NCI-H2029 treated with DMSO at 0.1 percent for 48 hours (cell line): ENCODE results near the gene CREG1.

ENCODE experiments used
- DNase-seq: peaks from one replicate; lab custom pipeline; 2025; lab: John Stamatoyannopoulos, UW

CREG1 gene

DNA sequence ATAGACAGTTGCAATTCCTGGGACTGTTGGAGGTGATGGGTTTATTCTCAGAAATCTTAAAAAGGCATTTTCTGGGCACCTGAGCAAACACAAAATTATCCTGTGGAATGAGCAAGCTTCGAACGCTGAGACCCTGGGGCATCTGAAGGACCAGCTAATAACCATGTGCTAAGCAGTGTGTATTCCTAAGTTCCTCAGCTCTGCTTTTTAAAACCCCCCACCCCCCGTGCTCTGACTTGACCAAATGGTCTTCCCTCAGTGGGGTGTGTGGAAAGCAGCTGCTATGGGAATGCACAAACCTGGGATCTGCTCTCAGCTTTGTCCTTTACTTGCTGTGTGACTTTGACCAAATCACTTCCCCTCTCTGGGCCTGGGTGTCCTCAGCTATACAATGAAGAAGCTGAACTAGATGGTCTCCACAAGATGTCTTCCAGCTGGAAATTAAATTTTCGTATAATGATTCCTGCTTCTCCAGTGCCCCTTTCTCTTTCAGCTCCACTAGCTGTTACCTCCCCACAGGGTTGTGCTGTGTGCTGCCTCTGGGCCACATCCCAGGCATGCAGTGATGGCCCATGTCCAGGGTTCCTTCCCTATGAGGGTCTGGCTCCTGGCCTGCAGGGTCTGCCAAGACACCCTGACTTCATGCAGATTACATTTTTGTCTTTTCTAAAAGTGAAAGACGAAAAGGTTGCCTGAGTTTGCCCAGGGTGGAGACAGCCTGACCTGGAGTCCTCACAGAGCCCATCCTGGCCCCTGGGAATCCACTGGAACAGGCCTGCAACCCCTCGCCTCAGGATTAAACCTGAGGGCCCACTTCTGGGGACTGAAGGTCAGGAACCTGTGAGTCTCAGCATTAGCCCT lies 20.4 kb downstream of the CREG1 start:
- no peak for DNase-seq

DNA sequence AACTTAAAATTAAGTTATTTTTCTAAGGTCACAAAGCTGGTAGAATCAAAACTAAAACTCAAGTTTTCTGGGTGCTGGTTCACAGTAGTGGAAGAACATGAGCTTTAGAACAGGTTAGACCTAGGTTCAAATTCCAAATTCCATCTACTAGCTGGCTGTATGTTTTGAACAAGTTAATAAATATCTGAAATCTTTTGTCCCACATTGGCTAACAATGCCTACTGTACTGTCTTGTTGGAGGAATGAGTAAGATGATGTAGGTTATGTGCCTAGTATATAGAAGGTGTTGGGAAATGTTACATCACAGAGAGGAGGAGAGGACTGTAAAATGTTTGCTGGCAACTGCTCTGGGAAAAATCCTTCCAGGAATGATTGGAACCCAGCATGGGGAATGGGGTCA lies 21.2 kb downstream of the CREG1 start:
- no peak for DNase-seq

DNA sequence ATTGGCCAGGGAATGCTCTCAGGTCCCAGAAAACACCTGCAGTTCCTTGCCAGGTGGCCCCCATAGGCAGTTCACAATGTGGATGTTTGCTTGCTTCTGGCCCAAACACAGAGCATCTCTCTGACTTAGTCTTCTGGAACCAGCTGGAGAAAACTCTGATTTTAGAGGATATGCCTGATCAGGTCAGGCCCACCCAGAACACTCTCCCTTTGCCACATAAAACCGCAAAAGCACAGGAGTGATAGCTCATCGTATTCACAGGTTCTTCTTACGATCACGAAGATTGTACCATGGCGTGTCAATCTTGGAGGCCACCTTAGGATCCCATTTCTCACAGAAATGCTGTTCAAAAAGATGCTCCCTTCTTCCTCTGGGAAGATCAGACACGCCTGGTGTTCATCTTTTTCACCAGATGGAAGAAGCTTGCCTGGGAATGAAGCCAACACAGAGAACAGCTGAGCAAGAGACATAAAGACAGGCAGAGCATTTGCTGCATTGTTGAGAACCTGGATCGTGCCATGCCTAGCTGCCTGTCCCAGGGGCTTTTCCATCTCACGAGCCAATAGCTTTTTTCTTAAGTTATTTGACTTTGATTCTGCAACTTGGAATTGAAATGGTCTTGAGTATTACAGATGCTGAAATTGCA lies 23.6 kb downstream of the CREG1 start:
- no peak for DNase-seq

DNA sequence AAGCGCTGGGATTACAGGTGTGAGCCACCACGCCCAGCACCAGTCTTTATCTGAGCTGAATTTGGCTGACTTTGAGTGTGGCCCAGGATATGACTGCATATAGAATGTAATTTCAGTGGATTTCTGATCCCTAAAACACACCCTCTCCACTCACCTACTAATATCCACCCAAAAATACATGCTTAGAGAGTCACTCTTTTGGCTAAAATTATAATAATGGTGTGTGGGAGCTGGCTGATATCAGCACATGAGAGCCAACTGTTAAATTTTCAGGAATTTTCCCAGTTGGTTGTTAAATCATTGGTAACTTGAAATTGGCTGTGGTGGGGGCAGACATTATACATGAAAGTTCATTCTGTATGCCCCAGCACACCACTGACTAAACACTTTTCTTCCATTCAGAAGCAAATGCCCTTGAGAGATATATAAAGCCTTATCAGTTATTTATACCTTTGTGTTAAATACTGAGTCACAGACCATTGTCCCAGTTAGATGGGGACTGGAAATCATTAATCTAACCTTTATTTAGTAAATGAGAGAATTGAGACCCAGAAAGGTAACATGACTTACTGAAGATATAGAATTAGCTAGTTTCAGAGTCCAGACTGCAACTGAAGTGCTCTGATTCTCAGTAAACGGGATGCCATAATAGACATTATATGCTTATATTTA lies 25.4 kb downstream of the CREG1 start:
- DNase-seq: no peak

DNA sequence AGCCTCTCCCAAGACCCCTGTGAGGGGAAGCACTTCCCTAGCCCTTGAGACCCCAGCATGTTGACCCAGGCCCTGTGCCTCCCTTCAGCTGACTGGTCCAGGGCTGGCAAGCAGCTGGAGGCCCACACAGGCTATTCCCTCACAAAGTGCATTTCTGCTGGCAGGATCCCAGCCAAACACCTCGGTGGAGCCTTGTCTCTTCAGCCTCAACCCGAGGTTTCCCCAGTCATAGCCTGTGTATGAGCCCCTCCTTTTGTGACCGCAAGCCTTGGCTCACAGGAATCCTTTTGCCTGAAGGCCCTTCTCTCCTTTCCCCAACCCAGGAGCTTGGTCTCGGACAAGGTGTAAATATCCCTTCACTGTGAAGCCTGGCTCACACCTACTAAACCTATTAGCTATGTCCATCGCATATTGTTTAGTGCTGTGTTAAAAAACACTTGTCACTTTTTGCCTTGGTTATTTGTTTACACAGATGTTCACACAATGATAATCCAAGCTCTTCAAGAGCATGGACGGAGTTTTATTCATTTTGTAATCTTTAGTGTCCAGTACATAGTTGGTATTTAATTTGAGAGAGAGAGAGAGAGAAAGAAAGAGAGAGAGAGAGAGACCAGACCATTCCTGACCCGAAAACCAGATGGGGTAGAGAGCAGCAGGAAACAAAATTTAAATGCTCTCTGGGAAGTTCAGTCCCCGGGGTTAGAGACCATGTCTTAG lies 26.7 kb downstream of the CREG1 start:
- no peak for DNase-seq

DNA sequence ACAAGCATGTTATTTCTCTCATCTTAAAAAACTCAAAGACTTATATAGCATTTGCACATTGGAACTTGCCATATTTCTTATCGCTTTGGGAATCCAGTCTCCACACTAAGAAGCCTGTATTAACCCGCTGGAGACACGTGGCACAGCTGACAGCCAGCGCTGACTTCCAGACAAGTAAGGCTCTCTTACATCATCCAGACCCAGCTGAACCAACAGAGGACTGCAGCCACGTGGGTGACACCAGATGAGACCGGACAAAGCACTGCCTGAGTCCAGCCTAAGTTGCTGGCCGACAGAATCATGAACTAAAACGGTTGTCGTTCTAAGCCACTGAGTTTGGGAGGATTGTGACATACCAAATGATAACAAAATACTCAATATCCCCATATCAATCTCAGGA lies 28.9 kb downstream of the CREG1 start:
- no peak for DNase-seq

DNA sequence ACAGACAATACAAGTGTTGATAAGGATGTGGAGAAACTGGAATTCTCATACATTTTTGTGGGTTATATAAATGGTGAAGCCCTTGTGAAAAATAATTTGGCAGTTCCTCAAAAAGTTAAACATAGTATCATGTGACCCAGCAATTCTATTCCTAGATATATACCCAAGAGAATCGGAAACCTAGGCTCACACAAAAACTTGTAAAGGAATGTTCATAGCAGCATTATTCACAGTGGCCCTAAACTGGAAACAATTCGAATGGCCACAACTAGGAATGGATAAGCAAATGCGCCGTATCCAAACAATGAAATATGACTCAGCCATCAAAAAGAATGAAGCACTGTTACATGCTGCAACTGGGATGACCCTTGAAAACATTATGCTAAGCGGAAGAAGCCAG lies 31.3 kb downstream of the CREG1 start:
- no peak for DNase-seq

DNA sequence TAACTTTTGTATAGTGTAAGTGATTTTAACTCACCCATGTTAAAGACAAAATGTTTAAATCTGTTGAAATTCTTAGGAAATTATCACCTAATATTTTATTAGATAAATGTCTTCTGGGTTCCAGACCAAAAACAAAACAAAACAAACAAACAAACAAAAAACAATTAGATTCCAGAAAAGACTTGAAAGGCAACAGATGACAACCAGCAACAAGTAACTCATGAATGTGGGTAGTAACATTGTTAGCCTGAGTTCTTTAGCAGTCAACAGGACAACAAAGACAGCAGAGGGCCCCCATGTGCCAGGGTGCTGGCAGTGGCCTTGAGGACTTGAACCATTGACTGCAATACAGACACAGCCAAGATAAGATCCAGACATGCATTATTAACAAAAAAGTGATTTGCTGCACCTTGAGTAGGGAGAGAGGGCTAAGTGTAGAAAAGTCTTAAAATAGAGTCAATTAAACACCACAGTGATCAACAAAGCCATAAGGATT lies 32.8 kb downstream of the CREG1 start:
- no peak for DNase-seq

DNA sequence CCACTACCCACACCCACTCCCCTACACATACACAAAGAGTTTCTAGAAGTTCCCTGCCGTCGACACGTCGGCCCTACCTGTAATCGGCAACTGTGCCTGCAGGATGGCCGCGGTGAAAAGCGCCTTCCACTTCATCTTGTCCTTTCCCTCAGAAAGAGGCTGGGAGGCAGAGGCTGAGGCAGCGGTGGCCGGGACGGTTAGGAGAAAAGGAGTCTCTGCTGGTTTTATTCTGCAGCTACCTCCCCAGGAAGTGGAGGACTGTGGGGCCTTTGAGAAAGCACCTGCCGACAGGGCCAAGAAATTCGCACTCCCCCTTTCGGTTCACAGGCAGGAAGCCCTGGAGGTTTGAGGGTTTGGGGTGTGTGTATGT lies 35.2 kb downstream of the CREG1 start, which contains the start of gene CD247:
Gene CD247 (minus strand): TSS at position 199 of the 370 bp plus-strand sequence. CDS start 64 bp downstream, at position 135.
- no peak for DNase-seq

DNA sequence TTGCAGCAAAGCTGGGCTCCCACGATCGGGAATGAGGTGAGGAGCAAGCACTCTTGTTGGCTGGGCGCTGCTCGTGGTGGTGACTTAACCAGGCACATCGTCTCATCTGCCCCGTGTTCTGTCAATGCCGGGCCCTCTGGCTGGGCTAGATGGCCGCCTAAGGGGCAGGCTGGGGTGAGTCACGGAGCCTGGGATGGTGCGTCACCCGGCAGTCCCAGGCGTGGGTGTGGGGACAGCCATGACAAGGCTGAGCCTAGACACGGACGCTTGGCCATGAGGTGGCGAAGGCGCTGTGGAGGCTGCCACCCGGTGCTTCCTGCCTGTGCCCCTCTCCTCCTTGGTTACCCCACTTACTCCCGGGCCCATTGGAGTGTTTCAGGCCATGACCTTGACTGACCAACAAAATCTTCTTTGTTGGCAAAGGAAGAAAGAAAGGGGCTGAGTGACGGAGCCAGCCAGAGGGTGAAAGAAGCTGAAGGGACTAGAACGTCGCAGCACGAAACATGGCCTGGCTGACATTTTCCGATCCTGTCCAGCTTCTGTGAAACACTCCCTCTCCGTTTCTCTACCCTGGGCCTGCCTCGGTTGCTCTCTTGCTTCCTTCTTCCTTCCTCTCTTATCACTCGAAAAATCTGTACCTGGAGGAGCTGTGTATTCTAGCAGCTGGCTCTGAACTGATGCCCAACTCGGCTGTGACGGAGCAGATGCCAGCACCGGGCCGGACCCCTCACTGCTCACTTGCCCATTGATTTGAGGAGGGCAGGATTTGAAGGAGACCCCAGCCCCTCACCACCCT lies 35.8 kb downstream of the CREG1 start:
- no peak for DNase-seq

DNA sequence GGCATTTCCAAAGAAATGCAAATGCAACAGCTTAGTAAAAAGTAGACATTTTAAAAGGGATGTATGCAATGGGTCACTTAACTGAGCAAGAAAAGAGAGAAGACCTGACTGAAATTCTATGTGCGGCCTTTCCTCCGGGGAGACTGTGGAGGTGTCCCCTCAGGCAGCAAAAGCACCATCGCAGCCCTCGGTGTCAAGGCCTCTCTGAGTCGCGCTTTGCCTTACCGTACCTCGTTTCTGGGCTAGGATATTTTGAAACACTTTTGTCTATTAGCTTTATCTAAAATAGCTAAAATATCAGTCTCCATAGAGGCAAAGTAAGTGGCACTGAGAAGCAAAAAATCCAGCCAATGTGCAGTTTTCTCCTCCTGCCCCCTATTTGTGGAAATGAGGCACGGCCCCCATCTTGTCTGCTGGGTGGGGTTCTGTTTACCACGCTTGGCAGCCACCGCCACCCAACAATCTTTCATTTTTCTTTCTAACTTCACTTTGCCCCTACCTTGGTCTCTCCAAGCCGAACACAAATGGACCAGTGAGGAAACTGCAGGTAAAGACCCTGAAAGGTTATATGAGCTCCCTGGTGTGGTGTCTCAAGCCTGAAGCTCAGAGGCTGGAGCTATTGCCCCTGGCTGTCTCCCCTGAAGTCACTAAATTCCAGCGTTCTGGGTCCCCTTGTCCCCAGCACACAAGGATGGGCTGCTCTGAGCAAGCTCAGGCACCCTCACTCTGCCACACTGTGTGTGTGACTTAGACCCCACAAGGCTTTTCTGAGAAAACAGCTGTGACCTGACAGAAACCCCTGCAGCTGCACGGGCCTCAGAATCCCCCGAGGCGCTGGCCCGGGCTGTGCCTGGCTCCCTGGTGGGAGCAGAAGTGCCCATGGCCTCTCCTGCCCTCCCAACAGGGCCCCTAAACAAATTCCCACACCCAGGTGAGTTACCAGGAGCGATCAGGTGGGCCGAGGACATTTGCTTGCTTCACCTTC lies 36.9 kb downstream of the CREG1 start:
- DNase-seq: no peak

DNA sequence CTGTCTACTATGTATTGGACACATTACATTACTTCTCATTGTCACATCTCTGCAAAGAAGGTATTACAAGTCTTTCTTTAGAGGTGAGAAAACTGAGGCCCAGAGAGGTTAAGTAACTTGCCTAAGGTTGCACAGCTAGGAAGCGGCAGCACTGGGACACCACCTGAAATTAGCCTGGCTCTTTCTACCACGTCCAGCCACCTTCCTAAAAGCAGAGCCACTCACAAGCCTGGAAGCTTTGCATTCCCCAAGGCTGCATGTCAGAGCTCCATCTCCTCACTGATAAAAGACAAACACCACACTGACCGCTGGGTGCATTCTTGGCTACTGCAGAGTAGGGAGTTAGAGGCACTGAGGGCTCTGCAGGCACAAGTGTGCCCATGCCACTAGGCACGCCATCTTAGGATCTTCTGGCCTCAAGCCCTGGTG lies 37.7 kb downstream of the CREG1 start:
- no peak for DNase-seq

DNA sequence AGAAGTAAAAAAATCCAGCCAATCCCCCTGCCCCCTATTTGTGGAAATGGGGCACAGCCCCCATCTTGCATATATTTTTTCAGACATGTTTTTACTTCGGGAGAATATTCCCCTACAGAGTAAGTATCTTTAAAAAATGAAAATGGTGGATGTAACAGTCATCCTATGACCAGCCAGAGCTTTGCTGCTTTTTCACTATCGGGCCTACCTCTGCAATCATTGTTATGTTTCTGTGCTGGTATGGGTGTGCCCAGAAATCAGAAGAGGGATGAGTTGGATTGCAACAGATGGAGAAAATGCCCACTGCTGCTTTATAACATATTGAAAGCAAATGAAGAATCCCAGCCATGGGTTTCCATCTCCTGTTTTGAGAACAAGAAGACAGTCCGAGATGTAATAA lies 38.1 kb downstream of the CREG1 start:
- DNase-seq: no peak

DNA sequence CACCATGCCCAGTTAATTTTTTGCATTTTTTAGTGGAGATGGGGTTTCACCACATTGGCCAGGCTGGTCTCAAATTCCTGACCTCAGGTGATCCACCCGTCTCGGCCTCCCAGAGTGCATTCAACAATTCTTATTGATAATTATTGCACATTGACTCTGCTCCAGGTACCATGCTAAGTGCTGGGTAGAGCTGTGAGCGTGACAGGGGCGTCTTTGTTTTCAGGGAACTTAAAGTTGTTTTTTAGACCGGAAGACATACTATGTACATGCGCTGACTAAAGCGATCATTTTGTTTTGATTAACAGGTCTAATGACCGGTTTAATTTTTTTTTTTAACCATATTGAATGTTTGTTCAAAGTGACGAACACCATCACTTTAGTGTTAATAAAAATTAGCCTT lies 39.3 kb downstream of the CREG1 start:
- no peak for DNase-seq

DNA sequence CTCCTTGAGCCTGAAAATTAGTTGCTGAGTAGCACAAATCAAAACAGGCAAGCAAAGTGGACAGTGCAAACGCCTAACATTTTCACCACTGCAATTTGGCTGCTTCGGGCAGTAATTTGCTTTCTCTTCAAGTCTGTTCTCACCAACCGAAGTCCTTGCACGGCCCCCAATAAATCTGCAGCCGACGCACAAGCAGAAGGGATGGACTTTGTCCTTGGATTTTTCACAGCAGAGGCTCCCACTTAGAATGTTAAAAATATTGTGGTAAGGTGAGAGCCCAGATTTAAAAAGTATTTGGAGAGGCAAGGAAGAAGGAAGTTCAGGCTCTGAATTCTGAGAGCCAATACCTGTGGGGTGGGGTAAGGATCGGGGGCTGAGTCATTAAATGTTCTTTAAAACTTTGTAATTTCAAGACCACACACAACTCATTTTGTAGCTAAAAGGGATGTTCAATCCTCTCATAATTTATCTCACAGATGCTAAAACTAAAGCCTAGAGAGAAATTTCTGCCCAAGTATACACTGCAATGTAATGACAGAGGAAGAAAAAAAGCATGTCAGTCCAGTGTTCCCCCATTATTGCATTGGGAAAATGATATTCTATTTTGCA lies 41.4 kb downstream of the CREG1 start:
- DNase-seq: no peak

DNA sequence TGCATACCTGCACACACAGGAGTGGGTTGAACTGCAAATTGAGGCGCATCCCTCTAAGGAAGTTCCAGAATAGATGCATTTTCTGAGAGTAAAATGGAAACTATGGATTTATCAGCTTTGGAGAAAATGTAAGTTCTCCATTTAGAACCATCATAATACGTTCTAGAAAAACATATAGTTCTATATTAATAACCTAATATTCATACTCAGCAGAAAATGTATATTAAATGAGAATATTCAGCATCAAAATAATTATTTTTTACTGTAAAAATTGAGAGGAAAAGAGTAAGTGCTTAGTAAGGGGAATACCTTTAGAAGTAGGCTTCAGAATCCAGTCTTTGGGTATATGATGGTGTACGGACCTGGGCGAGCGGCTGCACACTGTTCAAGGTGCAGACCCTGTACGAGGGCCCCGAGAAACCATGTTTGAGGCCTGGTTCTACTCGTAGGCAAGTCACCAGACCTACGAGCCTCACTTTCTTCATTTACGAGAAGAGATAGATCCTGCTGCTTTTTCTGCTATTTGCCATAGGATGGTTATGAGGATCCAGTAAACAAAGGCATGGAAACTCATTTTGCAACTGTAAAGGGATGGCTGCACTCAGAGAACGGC lies 42.1 kb downstream of the CREG1 start:
- DNase-seq: no peak

DNA sequence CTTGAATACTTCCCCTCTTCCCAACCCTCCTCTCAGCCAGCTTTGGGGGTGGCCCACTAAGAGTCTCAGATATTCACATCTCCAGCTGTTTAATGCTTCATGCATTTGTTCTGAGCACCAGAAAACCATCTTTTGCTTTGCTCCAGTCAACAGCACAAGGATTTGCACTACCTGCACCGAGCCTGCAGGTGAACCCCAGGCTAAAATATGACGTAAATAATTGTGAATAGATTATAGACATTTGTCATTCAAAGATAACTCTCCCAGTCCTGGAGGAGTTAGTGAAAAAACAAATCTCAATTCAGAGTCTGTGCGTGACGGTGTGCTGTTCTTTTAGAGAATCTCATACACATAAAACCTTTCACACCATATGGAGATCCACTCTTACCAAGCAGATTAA lies 42.7 kb downstream of the CREG1 start:
- DNase-seq: no peak

DNA sequence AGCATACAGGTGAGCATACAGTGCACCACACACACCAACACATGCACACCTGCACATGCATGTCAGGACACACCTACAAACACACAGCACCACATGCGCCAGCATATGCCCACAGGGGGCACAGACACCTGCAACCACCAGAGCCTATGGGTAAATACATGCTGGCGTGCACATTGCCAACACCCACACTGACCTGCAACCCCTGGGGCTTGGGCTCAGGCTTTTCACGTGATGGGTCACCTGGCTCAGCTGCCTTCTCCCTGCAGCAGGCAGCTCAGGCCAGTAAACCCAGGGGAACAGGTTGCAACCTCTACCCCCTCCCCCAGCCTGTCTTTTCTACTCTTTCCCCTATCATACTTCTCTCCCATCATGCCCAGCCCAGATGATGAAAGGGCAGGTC lies 43.3 kb downstream of the CREG1 start:
- DNase-seq: no peak

DNA sequence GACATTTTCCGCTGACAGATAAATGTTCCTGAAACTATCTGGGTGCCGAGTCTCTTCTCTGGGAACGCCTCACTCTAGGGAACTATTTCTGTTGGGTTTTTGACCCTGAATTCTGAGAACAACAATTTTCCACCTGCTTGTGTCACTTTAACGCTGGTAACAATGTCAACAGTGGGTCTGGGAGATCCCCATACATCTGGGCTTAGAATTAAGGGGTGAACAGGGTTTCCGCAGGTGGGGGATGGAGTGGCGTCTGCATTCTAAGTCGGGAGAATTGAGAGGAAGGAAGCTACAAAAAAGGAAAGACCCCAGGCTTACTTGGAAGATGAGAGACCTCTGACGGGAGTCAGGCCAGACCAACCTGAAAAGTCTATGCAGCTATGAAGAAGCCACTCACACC lies 44.0 kb downstream of the CREG1 start:
- DNase-seq: no peak
